ENCODE results near the gene FBXO3. TPM values are rescaled to one million over a fixed set of nuclear protein-coding genes. Genes with fewer than 3 reads are reported as not detected.

Gene FBXO3
- total RNA-seq, 1 experiment from 2014 or later, result 18.9 TPM

- Histone ChIP-seq H3K18ac (ENCODE audit: insufficient read length, low read depth, low read length) (no peak overlapping the region), H3K4me1 (ENCODE audit: insufficient read depth, low read length) (peaks cover 3% of the 10 kb centered on the region; the same call in 1 of the 2 replicates), H4K8ac (replicated peaks; ENCODE audit: insufficient read length, low read depth, low read length) (no peak overlapping the region), H2AK5ac (ENCODE audit: insufficient read length, low read length) (no peak overlapping the region), H4K20me1 (ENCODE audit: control insufficient read depth, insufficient read depth, insufficient read length) (no peaks in the 10 kb centered on the region), H3K9me3 (ENCODE audit: control insufficient read depth, low read depth, low read length) (no peaks in the 10 kb centered on the region), H2BK12ac (ENCODE audit: insufficient read length, low read depth, low read length) (no peak overlapping the region), H2BK120ac (ENCODE audit: low read depth, low read length, poor library complexity, severe bottlenecking) (no peak overlapping the region), H2AFZ (ENCODE audit: low read length) (no peak overlapping the region), H3K4me2 (ENCODE audit: insufficient read depth, insufficient read length, low read length) (no peak overlapping the region), H2BK20ac (ENCODE audit: low read depth, low read length, poor library complexity, severe bottlenecking) (no peak overlapping the region), H3K23ac (ENCODE audit: insufficient read length, low read depth, low read length) (no peak overlapping the region), H3T11ph (ENCODE audit: low read length) (no peak overlapping the region), H3K23me2 (ENCODE audit: insufficient read length, low read depth, low read length, poor library complexity, severe bottlenecking) (no peaks in the 10 kb centered on the region), H3K56ac (ENCODE audit: insufficient read length, low read depth, low read length) (no peak overlapping the region), H3K14ac (ENCODE audit: insufficient read depth, low read length) (no peak overlapping the region), H3K9ac (ENCODE audit: extremely low read depth, insufficient read length, low read length) (no peak overlapping the region), H2BK15ac (ENCODE audit: low read depth, low read length) (no peak overlapping the region), H3K27me3 (ENCODE audit: insufficient read depth, low read length) (no peaks in the 10 kb centered on the region), H3K79me2 (ENCODE audit: insufficient read depth, low read length) (no peaks in the 10 kb centered on the region; the same call in 1 of the 2 replicates), H3K79me1 (ENCODE audit: insufficient read depth, low read depth, low read length, poor library complexity, severe bottlenecking) (no peaks in the 10 kb centered on the region), H3K27ac (ENCODE audit: insufficient read length, low read depth, low read length) (no peak overlapping the region), H2BK5ac (ENCODE audit: insufficient read length, low read length) (no peak overlapping the region), H3K4ac (ENCODE audit: low read depth, low read length) (no peak overlapping the region), H4K91ac (ENCODE audit: insufficient read length, low read depth, low read length) (no peak overlapping the region), H4K5ac (ENCODE audit: insufficient read length, low read depth, low read length) (no peak overlapping the region)
- Mint-ChIP-seq H3K27me3 (ENCODE audit: low read depth) (no peaks in the 10 kb centered on the region), H3K4me3 (no peak overlapping the region), H3K4me1 (peaks cover 16 to 17% of the 10 kb centered on the region in 2 experiments), H3K36me3 (ENCODE audit: insufficient read depth in 1 of 3, low read depth in 3 of 3) (peaks cover 0 to 24% (median 18%) of the 10 kb centered on the region in 3 experiments; a peak in 6 of 7 replicates), H3K27ac (no peak overlapping the region), H3K9me3 (peaks cover 3 to 4% of the 10 kb centered on the region in 2 experiments; a peak in 2 of 5 replicates)
- DNase-seq, result no peak
- TF ChIP-seq CTCF (conservative IDR thresholded peaks at IDR 0.05), result no peak
- WGBS (ENCODE audit: extremely low coverage, insufficient read length, low lambda C conversion rate), result no CpG with 5 or more reads among the region's 6 CpGs
These were observed 51.0 kb downstream of the FBXO3 start for GRCh38 chr11:33723238-33723881.

All from H9 (cell line).